Uterine smooth muscle cell (primary cell): ENCODE measurements around the gene CEBPE. TPM values are rescaled to one million over a fixed set of nuclear protein-coding genes. Genes with fewer than 3 reads are reported as not detected.

Experiments
- total RNA-seq: library from RNA; depleted of rRNA; stranded (reverse); fragments of >200 nt; gene quantifications from 2 replicates; pipeline ENCODE4 v1.2.3, GENCODE V29; 2014

The CEBPE gene
- not detected in 2 replicates for total RNA-seq

DNA sequence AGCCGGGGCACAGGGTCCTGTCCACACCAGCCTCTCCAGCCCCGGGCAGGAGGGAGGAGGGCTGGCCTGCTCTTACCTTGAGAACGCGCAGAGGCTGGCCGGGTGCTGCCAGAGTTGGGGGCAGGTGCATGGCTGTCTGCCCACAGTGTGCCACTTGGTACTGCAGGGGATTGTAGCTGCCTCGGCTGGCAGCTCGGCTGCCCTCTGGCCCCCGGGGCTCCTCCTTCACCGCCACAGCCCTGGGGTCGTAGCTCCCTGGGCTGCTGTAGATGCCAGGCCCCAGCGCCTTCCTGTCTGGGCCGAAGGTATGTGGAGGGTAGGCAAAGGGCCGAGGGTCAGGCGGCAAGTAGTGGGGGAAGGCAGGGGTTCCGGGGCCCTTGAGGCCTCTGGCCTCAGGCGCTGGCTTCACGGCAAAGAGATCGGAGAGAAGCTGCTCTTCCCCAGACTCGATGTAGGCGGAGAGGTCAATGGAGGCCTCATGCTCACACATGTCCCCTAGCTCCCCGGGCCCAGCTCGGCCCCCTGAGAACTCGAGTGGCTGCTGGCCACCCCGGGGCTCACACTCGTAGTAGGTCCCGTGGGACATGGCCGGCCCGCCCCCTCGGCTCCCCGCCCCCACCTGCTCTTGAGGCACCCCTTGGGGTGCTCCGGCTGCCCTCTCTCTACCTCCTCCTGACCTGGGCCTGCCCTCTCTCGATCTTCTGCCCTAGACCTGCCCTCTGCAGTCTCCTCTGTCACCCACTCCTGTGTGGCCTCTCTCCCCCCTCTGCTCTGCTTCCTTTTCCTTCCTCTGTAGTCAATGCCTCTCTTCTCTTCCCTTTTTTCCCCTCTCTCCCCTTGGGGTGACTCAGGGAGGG, at the start of gene CEBPE:
Gene CEBPE, minus strand, starts transcription at position 750 of the 857 bp plus-strand sequence. Its CDS starts 164 bp downstream, at position 586.

DNA sequence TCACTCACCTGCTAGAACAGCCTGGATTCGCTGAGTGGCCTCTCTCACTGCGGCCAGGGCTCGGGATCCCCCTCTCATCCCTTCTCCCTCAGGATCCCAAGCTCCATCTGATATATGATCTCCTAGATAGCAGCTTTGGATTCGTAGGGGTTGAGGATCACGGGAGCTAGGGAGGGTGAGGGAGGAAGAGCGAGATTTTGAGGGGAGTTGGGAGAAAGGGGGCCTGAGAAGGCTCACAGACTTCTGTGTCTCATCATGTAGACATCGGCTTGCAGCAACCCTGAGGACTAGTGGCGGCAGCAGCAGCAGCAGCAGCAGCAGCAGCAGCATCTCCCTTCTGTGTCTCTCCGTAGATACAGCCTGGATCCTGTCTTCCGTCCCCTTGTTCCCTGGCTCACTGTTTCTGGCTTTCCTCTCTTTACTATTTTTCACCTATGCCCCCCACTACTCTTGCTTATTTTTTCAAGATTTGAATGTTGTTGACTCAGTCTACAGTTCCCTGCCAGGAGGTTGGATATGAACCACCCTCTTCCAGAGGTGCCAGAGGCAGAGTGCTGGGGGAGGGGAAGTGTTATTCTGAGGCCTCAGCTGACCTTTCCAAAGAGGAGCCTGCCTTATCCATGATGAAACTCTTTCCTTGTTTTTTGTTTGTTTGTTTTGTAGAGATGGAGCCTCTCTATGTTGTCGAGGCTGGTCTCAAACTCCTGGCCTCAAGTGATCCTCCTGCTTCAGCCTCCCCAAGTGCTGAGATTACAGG, 14.3 kb downstream of the CEBPE start, which contains the start of gene CIROP:
Gene CIROP, minus strand, starts transcription at position 399 of the 757 bp plus-strand sequence. Its CDS starts 69 bp downstream, at position 330.

DNA sequence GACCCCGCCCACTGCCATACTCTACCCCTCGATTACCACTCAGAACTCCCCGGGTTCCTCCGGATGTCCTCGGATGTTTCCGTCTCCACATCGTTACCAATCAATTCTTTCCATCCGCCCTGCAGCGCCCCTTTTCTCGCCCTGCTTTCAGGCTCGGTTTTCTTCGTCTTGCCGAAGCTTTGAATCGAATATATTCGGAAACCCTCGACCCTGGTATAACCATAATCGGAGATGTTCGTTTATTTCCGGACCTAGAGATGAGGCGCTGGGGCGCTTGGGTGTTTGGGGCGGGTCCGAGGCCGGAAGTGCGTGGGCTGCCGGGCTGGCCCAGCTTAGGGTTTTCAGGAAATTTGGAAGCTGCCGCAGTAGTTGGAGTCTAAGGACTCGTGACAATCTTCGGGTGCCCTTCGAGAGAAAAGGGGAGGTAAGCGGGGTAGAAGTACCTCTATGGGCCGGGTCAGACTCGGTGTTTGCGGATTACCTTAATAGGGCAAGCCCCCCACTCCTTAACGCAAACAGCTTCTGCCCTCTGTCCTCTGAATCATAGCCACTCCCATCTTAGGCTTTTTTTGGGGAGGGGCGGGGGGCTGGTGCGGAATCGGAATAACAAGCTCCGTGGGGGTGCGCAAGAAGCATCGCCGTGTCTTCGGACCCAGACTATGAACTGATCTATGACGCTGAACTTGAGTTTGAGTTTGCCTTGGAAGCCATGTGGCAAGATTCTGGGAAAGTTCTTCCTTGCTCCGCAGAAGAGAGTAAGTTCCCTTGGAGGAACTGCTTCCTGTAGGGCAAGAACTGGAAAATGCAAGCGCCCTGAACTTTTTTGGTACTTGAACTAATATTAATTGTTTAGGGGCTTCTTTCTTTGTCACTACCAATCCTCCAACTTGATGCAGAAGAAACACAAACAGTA, 23.6 kb downstream of the CEBPE start, which contains the start of gene C14orf119:
Gene C14orf119, plus strand, starts transcription at position 310 of the 913 bp plus-strand sequence. CDS start 2,154 bp downstream, outside the sequence.

DNA sequence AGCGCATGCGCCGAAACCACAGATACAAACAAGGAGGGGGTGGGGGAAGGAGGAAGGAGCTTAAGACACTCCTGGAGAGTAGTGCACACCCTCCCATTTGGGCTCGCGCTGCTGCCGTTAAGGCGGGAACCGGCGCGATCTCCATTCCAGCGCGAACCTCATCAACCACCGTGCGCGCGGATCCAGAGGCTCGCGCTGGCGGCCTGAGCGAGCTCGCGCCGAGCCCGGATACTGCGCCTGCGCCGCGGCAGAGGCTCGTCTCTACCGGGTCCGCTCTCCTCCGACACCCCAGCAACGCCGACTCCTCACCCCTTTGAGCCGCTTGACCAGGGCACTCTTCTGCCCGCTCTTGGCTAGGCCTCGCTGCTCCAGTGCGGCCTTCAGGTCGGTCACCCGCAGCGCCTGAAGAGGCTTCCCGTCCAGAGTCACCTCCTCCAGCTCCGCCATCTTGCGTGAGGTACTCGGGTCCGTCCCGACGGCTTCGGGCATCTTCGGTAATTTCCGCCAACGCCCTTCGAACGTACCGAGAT, 24.3 kb downstream of the CEBPE start, which contains the start of gene ACIN1:
Gene ACIN1, minus strand, starts transcription at position 471 of the 530 bp plus-strand sequence. Its CDS starts 24 bp downstream, at position 447.

Other genes starting within 250 kb of the CEBPE start
- gene LRP10, start 247.5 kb downstream of the CEBPE start, total RNA-seq = 48.4 and 69.1 TPM in 2 replicates
- gene REM2, start 236.0 kb downstream of the CEBPE start, total RNA-seq = 0.12 and 0.22 TPM in 2 replicates
- 70.1 and 82.8 TPM in 2 replicates for gene RBM23, start 200.1 kb downstream of the CEBPE start, total RNA-seq
- gene PRMT5, start 189.9 kb downstream of the CEBPE start, total RNA-seq = 73.1 and 88.4 TPM in 2 replicates
- gene HAUS4, start 162.2 kb downstream of the CEBPE start, total RNA-seq = 33.9 and 47.9 TPM in 2 replicates
- 30.9 and 65.7 TPM in 2 replicates for gene AJUBA, start 136.7 kb downstream of the CEBPE start, total RNA-seq
- 8.0 and 10.0 TPM in 2 replicates for gene C14orf93, start 109.1 kb downstream of the CEBPE start, total RNA-seq
- 189 and 247 TPM in 2 replicates for gene PSMB5, start 84.4 kb downstream of the CEBPE start, total RNA-seq
- not detected in 2 replicates for gene PSMB11, start 77.0 kb downstream of the CEBPE start, total RNA-seq
- gene CDH24, start 61.7 kb downstream of the CEBPE start, total RNA-seq = 6.1 and 12.2 TPM in 2 replicates
- 64.9 and 97.8 TPM in 2 replicates for gene ACIN1, start 24.1 kb downstream of the CEBPE start, total RNA-seq
- 40.9 and 50.7 TPM in 2 replicates for gene C14orf119, start 23.8 kb downstream of the CEBPE start, total RNA-seq
- 0.11 and 0.25 TPM in 2 replicates for gene CIROP, start 14.3 kb downstream of the CEBPE start, total RNA-seq
- 21.5 and 26.0 TPM in 2 replicates for gene SLC7A8, start 64.4 kb upstream of the CEBPE start, total RNA-seq
- not detected in 2 replicates for gene RNF212B, start 118.7 kb upstream of the CEBPE start, total RNA-seq
- 3.0 and 6.5 TPM in 2 replicates for gene HOMEZ, start 166.9 kb upstream of the CEBPE start, total RNA-seq
- gene PPP1R3E, start 183.6 kb upstream of the CEBPE start, total RNA-seq = 2.9 and 4.2 TPM in 2 replicates
- gene BCL2L2, start 187.6 kb upstream of the CEBPE start, total RNA-seq = 19.7 and 27.3 TPM in 2 replicates
- gene PABPN1, start 202.2 kb upstream of the CEBPE start, total RNA-seq = 105 and 119 TPM in 2 replicates
- 8.1 and 36.4 TPM in 2 replicates for gene SLC22A17, start 233.6 kb upstream of the CEBPE start, total RNA-seq
- gene EFS, start 245.9 kb upstream of the CEBPE start, total RNA-seq = 5.5 and 7.6 TPM in 2 replicates